HCT116 (cell line): Measurements from ENCODE around the gene FCF1. TPM values are rescaled to one million over a fixed set of nuclear protein-coding genes. Genes with fewer than 3 reads are reported as not detected.

ENCODE experiments used
- ATAC-seq: fragments of 200-7000 bp; cut with Tn5 transposase; 2 replicates; pipeline ENCODE4 v1.9.1; 2020; ENCODE audit warnings: mild to moderate bottlenecking, moderate library complexity
- BruUV-seq: library from RNA; stranded (reverse); fragments of 400-500 nt; replicated peaks from 2 replicates; lab custom pipeline; 2021; lab: Mats Ljungman, UMichigan
- CTCF ChIA-PET: fragments of 300-600 bp; sonication (Branson Sonifier 250); formaldehyde crosslinking; loops from one replicate; lab custom pipeline; 2021; ENCODE audit warnings: antibody characterized with exemption; lab: Charles Lee
- POLR2A ChIA-PET: fragments of 300-600, 350-600 bp; sonication (Branson Sonifier 250); formaldehyde crosslinking; loops from one replicate; lab custom pipeline; 2021; ENCODE audit warnings: antibody characterized with exemption; lab: Charles Lee
- RAD21 ChIA-PET, 2 experiments: fragments of 300-600 bp; sonication (Branson Sonifier 250); formaldehyde crosslinking; loops; one replicate each; lab custom pipeline; 2023; ENCODE audit warnings: low total read pairs in 2 of 2; ENCODE audit not compliant: uncharacterized antibody in 2 of 2, unreplicated experiment in 2 of 2, low non-redundant PET in 1 of 2; lab: Charles Lee
- DNase-seq: peaks from one replicate; pipeline ENCODE4 v3.0.0-alpha.2; 2010; ENCODE audit warnings: low read depth, low spot score
- H2AFZ ChIP-seq: fragments of 200-600 bp; shearing (Covaris generic), sonication (generic); 2 replicates; pipeline ENCODE4 v1.6.1; 2017; ENCODE audit warnings: low read depth, mixed run types, mixed read lengths, antibody characterized with exemption, low read length; ENCODE audit not compliant: poor library complexity, severe bottlenecking
- H3K27ac ChIP-seq: 2 replicates; pipeline ENCODE4 v1.5.1; 2012; ENCODE audit warnings: low read depth, low read length
- H3K27me3 ChIP-seq: fragments of 200-600 bp; sonication (generic); 2 replicates; pipeline ENCODE4 v1.6.1; 2016; ENCODE audit warnings: mixed run types, low read length, mixed read lengths; ENCODE audit not compliant: insufficient read depth
- H3K36me3 ChIP-seq, 2 experiments: fragments of 200-500 bp in 1 of 2; fragments of 200-600 bp in 1 of 2; sonication (Bioruptor generic) in 1 of 2; sonication (generic) in 1 of 2; 2 replicates each; pipeline versions ENCODE4 v1.5.1 to v1.6.1; 2014 to 2016; ENCODE audit warnings: low read length in 2 of 2, inconsistent platforms in 1 of 2, mixed read lengths in 1 of 2, mixed run types in 1 of 2; ENCODE audit not compliant: insufficient read depth in 2 of 2, control insufficient read depth in 1 of 2
- H3K4me1 ChIP-seq, 2 experiments: fragments of 200-600 bp in 1 of 2; sonication (generic) in 1 of 2; 2 replicates each; pipeline versions ENCODE4 v1.5.1 to v1.6.1; 2012 to 2017; ENCODE audit warnings: low read length in 2 of 2, inconsistent platforms in 1 of 2, mild to moderate bottlenecking in 1 of 2, mixed read lengths in 1 of 2, mixed run types in 1 of 2, moderate library complexity in 1 of 2; ENCODE audit not compliant: insufficient read depth in 2 of 2, control insufficient read depth in 1 of 2
- H3K4me2 ChIP-seq: fragments of 200-600 bp; sonication (generic); 2 replicates; pipeline ENCODE4 v1.6.1; 2017; ENCODE audit warnings: mixed run types, low read length, mixed read lengths
- H3K4me3 ChIP-seq, 2 experiments: fragments of 200-600 bp in 1 of 2; sonication (generic) in 1 of 2; replicated peaks in 1 of 2; 2 replicates each; pipeline ENCODE4 v1.5.1; 2011 to 2016; ENCODE audit warnings: low read length in 2 of 2, control low read depth in 1 of 2, low read depth in 1 of 2, mild to moderate bottlenecking in 1 of 2, mixed read lengths in 1 of 2, mixed run types in 1 of 2
- H3K79me2 ChIP-seq: fragments of 200-600 bp; sonication (generic); 2 replicates; pipeline ENCODE4 v1.6.1; 2017; ENCODE audit warnings: mild to moderate bottlenecking, mixed run types, low read length, moderate library complexity, mixed read lengths; ENCODE audit not compliant: insufficient read depth
- H3K9ac ChIP-seq: fragments of 200-600 bp; sonication (generic); 2 replicates; pipeline ENCODE4 v1.6.1; 2016; ENCODE audit warnings: low read length, mixed read lengths
- H3K9me2 ChIP-seq: fragments of 200-600 bp; sonication (generic), shearing (Covaris generic); 2 replicates; pipeline ENCODE4 v1.6.1; 2017; ENCODE audit warnings: mixed run types, mild to moderate bottlenecking, moderate library complexity; ENCODE audit not compliant: insufficient read depth
- H3K9me3 ChIP-seq, 2 experiments: fragments of 200-500 bp in 1 of 2; fragments of 200-600 bp in 1 of 2; sonication (Bioruptor generic) in 1 of 2; sonication (generic) in 1 of 2; 2 replicates each; pipeline ENCODE4 v1.6.1; 2014 to 2017; ENCODE audit warnings: low read length in 2 of 2, mixed read lengths in 2 of 2, inconsistent platforms in 1 of 2, low read depth in 1 of 2, mild to moderate bottlenecking in 1 of 2, mixed run types in 1 of 2, moderate library complexity in 1 of 2; ENCODE audit not compliant: control insufficient read depth in 1 of 2, insufficient read depth in 1 of 2
- H4K20me1 ChIP-seq: fragments of 200-600 bp; sonication (generic), shearing (Covaris generic); 2 replicates; pipeline ENCODE4 v1.6.1; 2017; ENCODE audit warnings: mixed run types, mild to moderate bottlenecking, moderate library complexity; ENCODE audit not compliant: insufficient read depth
- ELF1 ChIP-seq: IDR thresholded peaks from 2 replicates; pipeline ENCODE4 v1.6.1; 2012; ENCODE audit warnings: low read depth, borderline replicate concordance
- EZH2 ChIP-seq: fragments of 200-600 bp; sonication (generic); IDR thresholded peaks from 2 replicates; pipeline ENCODE4 v1.6.1; 2017; ENCODE audit warnings: antibody characterized with exemption, mixed run types
- SP1 ChIP-seq: IDR thresholded peaks from 2 replicates; pipeline ENCODE4 v1.6.1; 2012; ENCODE audit warnings: low read depth
- SRF ChIP-seq: IDR thresholded peaks from 2 replicates; pipeline ENCODE4 v1.6.1; 2012; ENCODE audit warnings: low read depth
- YY1 ChIP-seq: IDR thresholded peaks from 2 replicates; pipeline ENCODE4 v1.6.1; 2011; ENCODE audit warnings: low read length, low read depth, moderate library complexity, mild to moderate bottlenecking; ENCODE audit not compliant: insufficient replicate concordance; ENCODE audit errors: extremely low read depth
- intact Hi-C: fragments of 100-400 bp; cut with micrococcal nuclease; formaldehyde crosslinking; loops from 2 replicates; pipeline ENCODE4 v1.10.0; 2022
- total RNA-seq: library from RNA; stranded (reverse); gene quantifications from one replicate; pipeline ENCODE4 v1.2.1, GENCODE V29; 2021; ENCODE audit not compliant: unreplicated experiment

The FCF1 gene
- total RNA-seq, 1 experiment from 2014 or later, result 69.0 TPM

DNA sequence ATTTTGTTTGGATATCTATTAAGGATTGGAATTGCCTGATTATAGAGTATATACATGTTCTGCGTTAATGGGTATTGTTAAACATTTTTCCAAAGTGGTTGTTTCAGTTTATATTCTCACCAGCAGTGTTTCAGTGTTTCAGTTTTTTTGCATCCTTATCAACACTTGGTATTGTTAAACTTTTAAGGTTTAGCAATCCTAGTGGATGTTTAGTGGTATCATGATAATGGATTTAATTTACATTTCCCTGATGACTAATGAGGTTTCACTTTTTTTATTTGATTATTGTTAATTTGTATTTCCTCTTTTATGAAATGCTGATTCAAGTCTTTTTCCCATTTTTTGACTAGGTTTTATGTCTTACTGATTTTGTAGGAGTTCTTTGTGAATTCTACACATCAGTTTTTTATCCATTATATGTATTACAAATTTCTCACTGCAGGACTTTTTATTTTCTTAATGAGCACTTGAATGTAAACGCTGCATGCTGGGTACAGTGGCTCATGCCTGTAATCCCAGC, 73.9 kb downstream of the FCF1 start:
- ChIA-PET CTCF (no interaction called here), RAD21 (no interaction called here), POLR2A (no interaction called here)
- no peak for DNase-seq
- H3K9ac ChIP-seq, result no peak overlapping the region
- no peak overlapping the region for H2AFZ ChIP-seq
- no peaks in the 10 kb centered on the region for H3K9me3 ChIP-seq
- H3K36me3 ChIP-seq, result peaks cover 24 to 30% of the 10 kb centered on the region in 2 experiments
- H3K4me2 ChIP-seq, result no peak overlapping the region
- no peak for ATAC-seq
- no peaks in the 10 kb centered on the region for H3K27me3 ChIP-seq
- no peak overlapping the region for H3K27ac ChIP-seq
- H3K4me3 ChIP-seq, result no peak overlapping the region
- H3K4me1 ChIP-seq, result no peaks in the 10 kb centered on the region
- intact Hi-C loops, result no loop called here
- TF ChIP-seq YY1 (no peak), SP1 (no peak), EZH2 (no peak), ELF1 (no peak), SRF (no peak)
- H3K79me2 ChIP-seq, result peaks cover 99% of the 10 kb centered on the region
- H4K20me1 ChIP-seq, result peaks cover 18% of the 10 kb centered on the region
- no TSS peak for BruUV-seq
- H3K9me2 ChIP-seq, result no peaks in the 10 kb centered on the region

Other genes starting within 250 kb of the FCF1 start
- gene NPC2, start 219.8 kb upstream of the FCF1 start, total RNA-seq, result 105 TPM
- gene ISCA2, start 219.4 kb upstream of the FCF1 start, total RNA-seq, result 27.5 TPM
- 1.5 TPM for gene LTBP2, start 100.9 kb upstream of the FCF1 start, total RNA-seq
- gene AREL1, start 64 bp upstream of the FCF1 start, total RNA-seq, result 45.9 TPM
- gene YLPM1, start 50.2 kb downstream of the FCF1 start, total RNA-seq, result 55.1 TPM
- not detected for gene PROX2, start 163.0 kb downstream of the FCF1 start, total RNA-seq
- 101 TPM for gene DLST, start 168.8 kb downstream of the FCF1 start, total RNA-seq
- gene RPS6KL1, start 210.1 kb downstream of the FCF1 start, total RNA-seq, result 6.7 TPM
- 6.4 TPM for gene PGF, start 242.5 kb downstream of the FCF1 start, total RNA-seq